Spleen (tissue), 11 donors: ENCODE measurements around the gene CCDC93. TPM values are rescaled to one million over a fixed set of nuclear protein-coding genes. Genes with fewer than 3 reads are reported as not detected.
A peak's percentile ranks its signal among the peaks of the same experiment; 100 is the strongest.

Source experiments
- DNase-seq: peaks from one replicate; pipeline ENCODE4 v3.0.0-alpha.2; 2020
- H3K27ac ChIP-seq, 8 donors: fragments of 200-600 bp; sonication (generic) in 7 of 8; 1 replicate in 4 of 8; 2 replicates in 4 of 8; pipeline versions ENCODE4 v1.5.0 to v1.8.0; 2016 to 2021; ENCODE audit warnings: inconsistent platforms in 4 of 8, mild to moderate bottlenecking in 4 of 8, moderate library complexity in 1 of 8
- H3K27me3 ChIP-seq, 7 donors: fragments of 200-600 bp; sonication (generic) in 6 of 7; replicated peaks in 1 of 7; 1 replicate in 4 of 7; 2 replicates in 3 of 7; pipeline versions ENCODE4 v1.5.0 to v1.8.0; 2016 to 2021; ENCODE audit warnings: inconsistent platforms in 3 of 7, mild to moderate bottlenecking in 1 of 7
- H3K36me3 ChIP-seq, 6 donors: fragments of 200-600 bp; sonication (generic) in 5 of 6; 1 replicate in 4 of 6; 2 replicates in 2 of 6; pipeline versions ENCODE4 v1.5.0 to v1.8.0; 2016 to 2021; ENCODE audit warnings: inconsistent platforms in 2 of 6
- H3K4me1 ChIP-seq, 6 donors: fragments of 200-600 bp; sonication (generic) in 5 of 6; 1 replicate in 3 of 6; 2 replicates in 3 of 6; pipeline versions ENCODE4 v1.5.0 to v1.8.0; 2016 to 2021; ENCODE audit warnings: inconsistent platforms in 3 of 6
- H3K4me3 ChIP-seq, 8 donors: fragments of 200-600 bp; sonication (generic) in 7 of 8; 1 replicate in 4 of 8; 2 replicates in 4 of 8; pipeline versions ENCODE4 v1.5.0 to v1.8.0; 2016 to 2021; ENCODE audit warnings: inconsistent platforms in 4 of 8, mild to moderate bottlenecking in 4 of 8, moderate library complexity in 2 of 8
- H3K9me3 ChIP-seq, 8 donors: fragments of 200-600 bp; sonication (generic) in 7 of 8; 1 replicate in 4 of 8; 2 replicates in 4 of 8; pipeline versions ENCODE4 v1.5.0 to v1.8.0; 2016 to 2021; ENCODE audit warnings: inconsistent platforms in 4 of 8
- POLR2A ChIP-seq, 3 donors: fragments of 450-650 bp; IDR thresholded peaks; one replicate each; pipeline ENCODE4 v1.5.1; 2017; ENCODE audit warnings: antibody characterized with exemption in 3 of 3, mild to moderate bottlenecking in 1 of 3
- POLR2AphosphoS5 ChIP-seq, 3 donors: sonication (generic); formaldehyde crosslinking; IDR thresholded peaks; one replicate each; pipeline ENCODE4 v1.5.1; 2017; ENCODE audit warnings: antibody characterized with exemption in 3 of 3
- WGBS, 5 donors: extraction: QIAGEN DNeasy Blood & Tissue Kit in 3 of 5; methylation state at CpG; one replicate each; pipeline versions ENCODE4 v1.1.5 to v1.1.7; 2013 to 2018; 5-methylcytosine and 5-hydroxymethylcytosine counted together
- intact Hi-C: fragments of 100-400 bp; cut with DNase I; formaldehyde crosslinking; loops from one replicate; pipeline ENCODE4 v1.15.0; 2023; ENCODE audit warnings: low total_unique reads
- polyA plus RNA-seq, 3 donors: library from polyadenylated mRNA; stranded (reverse); fragments of 200-250 nt; gene quantifications; one replicate each; pipeline ENCODE4 v1.2.1, GENCODE V29; 2013
- total RNA-seq, 7 donors: library from RNA; depleted of rRNA in 3 of 7; stranded (reverse); fragments of >200 nt in 3 of 7; fragmentation: NEBNext Ultra II Directional in 4 of 7; extraction: Animal tissue kit (Norgen Biotek cat#: 25700) in 4 of 7; gene quantifications; one replicate each; pipeline versions ENCODE4 v1.1.0 to v1.2.1, GENCODE V29; 2016 to 2021
- TF ChIP-seq, protein P1 (sequence below), 11 experiments: fragments of 200-600 bp in 7 of 11; fragments of 450-650 bp in 4 of 11; sonication (generic) in 4 of 11; IDR thresholded peaks in 8 of 11; conservative IDR thresholded peaks in 3 of 11; 1 replicate in 7 of 11; 2 replicates in 4 of 11; pipeline versions ENCODE4 v1.4.0 to v1.8.0; 2016 to 2021; ENCODE audit warnings: antibody characterized with exemption in 11 of 11, inconsistent platforms in 4 of 11, mild to moderate bottlenecking in 1 of 11
- donor health status: healthy with polysubstance abuse.
- donor health status: DM: no; HTN: no; CAD: no; lungs with moderate emphysema.
- donor health status: DM: no; HTN: no; CAD: no.
- donor health status: Bipolar disorder and iron deficiency.
- donor health status: healthy.
- donor health status: DM: no; HTN: no; CAD: no.
- donor health status: DM: yes; HTN: yes; CAD: no.

CCDC93 gene
- total and polyA plus RNA-seq, 10 donors = 4.3 to 80.3 (median 42.4) TPM

GRCh38 chr2:118052474-118052873 is 38.6 kb upstream of the CCDC93 start:
- DNase-seq = no peak
- intact Hi-C loops = no loop called here
- peaks cover 0 to 17% (median 0%) of the 10 kb centered on the region in 7 donors for H3K27me3 ChIP-seq
- peaks cover 0 to 54% (median 25%) of the 10 kb centered on the region in 6 donors for H3K4me1 ChIP-seq
- no peaks in the 10 kb centered on the region for H3K9me3 ChIP-seq
- no peaks in the 10 kb centered on the region for H3K36me3 ChIP-seq
- no peak overlapping the region for H3K27ac ChIP-seq
- no peak overlapping the region for H3K4me3 ChIP-seq
- 70 to 88% (median 84%) methylated on average over 2 of the region's 2 CpGs for WGBS, 5 donors
- TF ChIP-seq POLR2AphosphoS5 (IDR thresholded peaks at IDR 0.05) = no peak
- TF ChIP-seq, protein P1, sequence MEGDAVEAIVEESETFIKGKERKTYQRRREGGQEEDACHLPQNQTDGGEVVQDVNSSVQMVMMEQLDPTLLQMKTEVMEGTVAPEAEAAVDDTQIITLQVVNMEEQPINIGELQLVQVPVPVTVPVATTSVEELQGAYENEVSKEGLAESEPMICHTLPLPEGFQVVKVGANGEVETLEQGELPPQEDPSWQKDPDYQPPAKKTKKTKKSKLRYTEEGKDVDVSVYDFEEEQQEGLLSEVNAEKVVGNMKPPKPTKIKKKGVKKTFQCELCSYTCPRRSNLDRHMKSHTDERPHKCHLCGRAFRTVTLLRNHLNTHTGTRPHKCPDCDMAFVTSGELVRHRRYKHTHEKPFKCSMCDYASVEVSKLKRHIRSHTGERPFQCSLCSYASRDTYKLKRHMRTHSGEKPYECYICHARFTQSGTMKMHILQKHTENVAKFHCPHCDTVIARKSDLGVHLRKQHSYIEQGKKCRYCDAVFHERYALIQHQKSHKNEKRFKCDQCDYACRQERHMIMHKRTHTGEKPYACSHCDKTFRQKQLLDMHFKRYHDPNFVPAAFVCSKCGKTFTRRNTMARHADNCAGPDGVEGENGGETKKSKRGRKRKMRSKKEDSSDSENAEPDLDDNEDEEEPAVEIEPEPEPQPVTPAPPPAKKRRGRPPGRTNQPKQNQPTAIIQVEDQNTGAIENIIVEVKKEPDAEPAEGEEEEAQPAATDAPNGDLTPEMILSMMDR (IDR thresholded peaks at IDR 0.05 in 8 of 11, conservative IDR thresholded peaks at IDR 0.05 in 3 of 11) = no peak

DNA sequence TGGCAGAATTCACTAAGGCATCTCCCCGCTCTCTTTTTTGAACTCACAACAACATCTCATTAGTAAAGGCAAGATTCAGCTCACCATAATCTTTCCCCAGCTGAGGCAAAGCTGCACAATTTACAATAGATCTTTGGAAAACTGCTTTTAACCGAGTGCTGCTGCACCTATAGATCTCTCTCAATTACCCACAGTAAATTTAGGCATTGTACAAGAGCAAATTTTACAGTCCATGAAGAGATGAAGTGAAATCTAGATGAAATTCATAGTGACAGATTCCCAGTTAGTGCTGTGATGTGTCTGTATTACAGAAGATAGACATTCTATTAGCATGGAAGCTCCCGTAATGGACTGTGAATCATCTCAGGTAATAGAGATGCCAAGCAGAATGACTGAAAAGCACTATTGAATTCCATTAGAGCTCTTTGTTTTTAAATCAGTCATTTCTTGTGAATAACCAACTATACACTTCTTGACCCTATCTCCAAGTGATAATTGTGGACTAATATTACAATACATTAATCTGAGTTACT is 38.0 kb upstream of the CCDC93 start:
- Histone ChIP-seq H3K4me1 (peaks cover 0 to 57% (median 28%) of the 10 kb centered on the region in 6 donors), H3K27me3 (peaks cover 0 to 17% (median 0%) of the 10 kb centered on the region in 7 donors), H3K9me3 (no peaks in the 10 kb centered on the region), H3K4me3 (no peak overlapping the region), H3K27ac (no peak overlapping the region), H3K36me3 (no peaks in the 10 kb centered on the region)
- TF ChIP-seq POLR2A (IDR thresholded peaks at IDR 0.05) = no peak
- no peak for TF ChIP-seq POLR2AphosphoS5 (IDR thresholded peaks at IDR 0.05)
- TF ChIP-seq, protein P1 (IDR thresholded peaks at IDR 0.05 in 8 of 11, conservative IDR thresholded peaks at IDR 0.05 in 3 of 11) = no peak
- intact Hi-C loops = no loop called here
- DNase-seq = no peak
- 92 to 94% (median 93%) methylated on average over 3 of the region's 3 CpGs for WGBS, 5 donors

DNA sequence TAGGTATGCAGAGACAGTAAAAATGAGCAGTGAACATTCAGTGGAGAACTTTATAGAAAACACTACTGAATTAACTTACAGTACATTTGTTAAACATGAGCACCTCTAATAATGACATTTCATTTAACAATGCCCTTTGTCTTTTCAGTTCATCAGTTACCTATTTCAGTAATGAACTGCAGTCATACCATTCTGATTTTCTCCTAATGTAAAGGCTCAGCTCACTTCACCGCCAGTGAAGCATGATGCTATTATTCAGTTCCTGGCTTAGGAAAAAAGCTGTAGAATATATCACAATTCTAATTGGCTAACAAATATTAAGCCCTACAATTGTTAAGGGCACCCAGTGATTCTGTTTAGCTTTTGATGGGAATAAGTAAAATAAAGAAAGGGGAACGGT is 37.1 kb upstream of the CCDC93 start:
- Histone ChIP-seq H3K27me3 (peaks cover 0 to 21% (median 0%) of the 10 kb centered on the region in 7 donors), H3K4me1 (peaks cover 0 to 52% (median 24%) of the 10 kb centered on the region in 6 donors), H3K9me3 (no peaks in the 10 kb centered on the region), H3K27ac (no peak overlapping the region), H3K4me3 (no peak overlapping the region), H3K36me3 (no peaks in the 10 kb centered on the region)
- intact Hi-C loops = no loop called here
- no peak for DNase-seq
- WGBS, 5 donors = 86 to 89% (median 87%) methylated on average over 2 of the region's 2 CpGs
- TF ChIP-seq, protein P1 (IDR thresholded peaks at IDR 0.05 in 8 of 11, conservative IDR thresholded peaks at IDR 0.05 in 3 of 11) = no peak
- TF ChIP-seq POLR2AphosphoS5 (IDR thresholded peaks at IDR 0.05) (no peak), POLR2A (IDR thresholded peaks at IDR 0.05) (no peak)

GRCh38 chr2:118050386-118050785 is 36.5 kb upstream of the CCDC93 start:
- no peaks in the 10 kb centered on the region for H3K9me3 ChIP-seq
- 35 to 61% (median 49%) methylated on average over 3 of the region's 3 CpGs for WGBS, 5 donors
- H3K4me3 ChIP-seq = no peak overlapping the region
- peaks cover 0 to 46% (median 19%) of the 10 kb centered on the region in 6 donors for H3K4me1 ChIP-seq
- TF ChIP-seq POLR2A (IDR thresholded peaks at IDR 0.05) (no peak), POLR2AphosphoS5 (IDR thresholded peaks at IDR 0.05) (no peak)
- TF ChIP-seq, protein P1 (IDR thresholded peaks at IDR 0.05 in 8 of 11, conservative IDR thresholded peaks at IDR 0.05 in 3 of 11) = no peak
- no peaks in the 10 kb centered on the region for H3K36me3 ChIP-seq
- intact Hi-C loops = no loop called here
- peak overlapping the region in 1 of 8 donors; percentile 38 for H3K27ac ChIP-seq
- H3K27me3 ChIP-seq = peaks cover 0 to 22% (median 0%) of the 10 kb centered on the region in 7 donors
- no peak for DNase-seq
